ENCODE results near the gene TFEC.

Gene TFEC

DNA sequence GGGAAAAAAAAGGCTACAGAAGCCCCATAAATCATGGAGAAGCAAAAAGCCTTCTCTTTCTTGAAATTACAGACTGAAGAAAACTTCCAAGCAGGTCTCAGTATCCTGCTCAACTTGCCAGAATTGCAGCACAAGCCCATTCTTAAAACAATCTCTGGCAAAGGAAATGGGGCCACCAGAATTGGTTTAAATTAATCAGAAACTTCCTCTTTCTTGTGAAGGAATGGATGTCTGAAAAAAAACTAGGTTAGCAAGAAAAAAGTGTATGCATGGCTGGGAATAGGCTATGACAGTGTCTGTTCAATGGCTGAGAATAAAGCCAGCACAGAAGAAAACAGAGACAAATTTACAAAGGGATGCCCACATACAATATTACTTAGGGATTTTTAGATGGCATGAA, 59.1 kb downstream of the TFEC start:
- Histone ChIP-seq H3K27ac (ENCODE audit: low read depth, low read length) (no peak overlapping the region), H2BK120ac (ENCODE audit: low read depth, low read length) (no peak overlapping the region), H3K4me1 (ENCODE audit: control insufficient read depth, low read depth, low read length) (no peaks in the 10 kb centered on the region), H4K8ac (ENCODE audit: low read depth, low read length) (no peak overlapping the region), H3K18ac (ENCODE audit: low read length) (no peak overlapping the region), H3K4ac (ENCODE audit: low read depth, low read length) (no peak overlapping the region), H2BK15ac (replicated peaks; ENCODE audit: low read depth) (no peak overlapping the region), H3K79me2 (ENCODE audit: control insufficient read depth, insufficient read depth, low read length) (no peaks in the 10 kb centered on the region), H2BK5ac (ENCODE audit: low read length) (no peak overlapping the region), H2AK5ac (ENCODE audit: low read length) (no peak overlapping the region), H3K56ac (ENCODE audit: low read length) (no peak overlapping the region), H3K23ac (ENCODE audit: low read length) (no peak overlapping the region), H4K5ac (ENCODE audit: low read length) (no peak overlapping the region), H3K4me2 (ENCODE audit: low read length) (no peak overlapping the region), H3K4me3 (ENCODE audit: low read length) (no peak overlapping the region), H3K27me3 (ENCODE audit: insufficient read depth, low read length, poor library complexity) (no peaks in the 10 kb centered on the region), H3K36me3 (ENCODE audit: control insufficient read depth, insufficient read depth, low read length) (no peaks in the 10 kb centered on the region), H3K79me1 (ENCODE audit: low read length) (no peaks in the 10 kb centered on the region), H3K9ac (ENCODE audit: low read length) (no peak overlapping the region)
- no peak for DNase-seq

DNA sequence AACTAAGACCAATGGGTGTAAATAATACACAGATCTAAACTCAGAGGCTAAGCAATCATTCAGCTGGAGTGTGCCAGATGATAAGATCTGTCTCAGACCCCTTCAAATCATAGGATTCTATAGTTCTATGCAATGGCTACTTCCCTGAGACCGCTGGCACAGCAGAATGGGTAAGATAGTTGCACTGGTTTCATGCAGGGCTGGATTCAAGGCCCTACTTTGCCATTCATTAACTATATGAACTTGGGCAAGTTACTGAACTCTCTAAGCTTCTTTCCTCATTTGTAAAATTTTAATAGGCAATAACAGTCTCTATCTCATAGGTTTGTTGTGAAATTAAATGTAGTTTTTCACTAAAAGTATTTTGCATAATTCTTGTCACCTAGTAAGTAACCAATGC, 62.0 kb downstream of the TFEC start:
- Histone ChIP-seq H3K4me2 (ENCODE audit: low read length) (no peak overlapping the region), H3K4ac (ENCODE audit: low read depth, low read length) (no peak overlapping the region), H3K27ac (ENCODE audit: low read depth, low read length) (no peak overlapping the region), H3K79me1 (ENCODE audit: low read length) (no peaks in the 10 kb centered on the region), H3K23ac (ENCODE audit: low read length) (no peak overlapping the region), H3K9ac (ENCODE audit: low read length) (no peak overlapping the region), H3K79me2 (ENCODE audit: control insufficient read depth, insufficient read depth, low read length) (no peaks in the 10 kb centered on the region), H3K56ac (ENCODE audit: low read length) (no peak overlapping the region), H3K4me1 (ENCODE audit: control insufficient read depth, low read depth, low read length) (no peaks in the 10 kb centered on the region), H2BK5ac (ENCODE audit: low read length) (no peak overlapping the region), H3K4me3 (ENCODE audit: low read length) (no peak overlapping the region), H3K36me3 (ENCODE audit: control insufficient read depth, insufficient read depth, low read length) (no peaks in the 10 kb centered on the region), H2AK5ac (ENCODE audit: low read length) (no peak overlapping the region), H3K18ac (ENCODE audit: low read length) (no peak overlapping the region), H2BK120ac (ENCODE audit: low read depth, low read length) (no peak overlapping the region), H4K5ac (ENCODE audit: low read length) (no peak overlapping the region), H2BK15ac (replicated peaks; ENCODE audit: low read depth) (no peak overlapping the region), H4K8ac (ENCODE audit: low read depth, low read length) (no peak overlapping the region), H3K27me3 (ENCODE audit: insufficient read depth, low read length, poor library complexity) (no peaks in the 10 kb centered on the region)
- WGBS (ENCODE audit: extremely low coverage, insufficient coverage, low lambda C conversion rate): no CpG with 5 or more reads among the region's 1 CpG
- no peak for DNase-seq

DNA sequence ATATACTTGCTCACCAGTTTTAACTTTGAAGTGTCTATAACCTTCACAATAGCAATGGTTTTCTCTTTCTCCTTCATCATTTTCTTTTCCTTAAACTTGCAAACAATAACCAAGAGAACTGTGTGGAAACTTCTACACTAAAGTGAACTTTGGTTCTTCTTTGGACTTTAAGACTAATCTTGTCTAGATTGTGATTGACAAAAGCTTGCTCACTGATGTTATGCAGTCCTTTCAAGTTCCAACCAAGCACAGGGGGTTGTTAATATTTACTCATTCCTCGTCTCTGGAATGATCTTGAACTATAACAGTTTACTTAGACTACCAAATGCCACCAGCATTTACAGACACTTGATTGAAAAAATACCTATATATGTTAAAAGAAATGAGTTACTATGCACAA, 62.4 kb downstream of the TFEC start:
- H3K18ac ChIP-seq (ENCODE audit: low read length): no peak overlapping the region
- H3K4ac ChIP-seq (ENCODE audit: low read depth, low read length): no peak overlapping the region
- no peak overlapping the region for H2BK120ac ChIP-seq (ENCODE audit: low read depth, low read length)
- no CpG with 5 or more reads among the region's 1 CpG for whole genome bisulfite sequencing (ENCODE audit: extremely low coverage, insufficient coverage, low lambda C conversion rate)
- no peak overlapping the region for H3K23ac ChIP-seq (ENCODE audit: low read length)
- no peak overlapping the region for H3K4me3 ChIP-seq (ENCODE audit: low read length)
- no peak for DNase-seq
- H3K4me2 ChIP-seq (ENCODE audit: low read length): no peak overlapping the region
- H4K8ac ChIP-seq (ENCODE audit: low read depth, low read length): no peak overlapping the region
- H3K79me2 ChIP-seq (ENCODE audit: control insufficient read depth, insufficient read depth, low read length): no peaks in the 10 kb centered on the region
- H3K79me1 ChIP-seq (ENCODE audit: low read length): no peaks in the 10 kb centered on the region
- no peak overlapping the region for H4K5ac ChIP-seq (ENCODE audit: low read length)
- no peaks in the 10 kb centered on the region for H3K27me3 ChIP-seq (ENCODE audit: insufficient read depth, low read length, poor library complexity)
- H3K27ac ChIP-seq (ENCODE audit: low read depth, low read length): no peak overlapping the region
- no peak overlapping the region for H3K9ac ChIP-seq (ENCODE audit: low read length)
- H2BK5ac ChIP-seq (ENCODE audit: low read length): no peak overlapping the region
- no peak overlapping the region for H2AK5ac ChIP-seq (ENCODE audit: low read length)
- H2BK15ac ChIP-seq (replicated peaks; ENCODE audit: low read depth): no peak overlapping the region
- H3K56ac ChIP-seq (ENCODE audit: low read length): no peak overlapping the region
- no peaks in the 10 kb centered on the region for H3K4me1 ChIP-seq (ENCODE audit: control insufficient read depth, low read depth, low read length)
- H3K36me3 ChIP-seq (ENCODE audit: control insufficient read depth, insufficient read depth, low read length): no peaks in the 10 kb centered on the region

GRCh38 chr7:115965796-115966475, 64.6 kb downstream of the TFEC start:
- no peak overlapping the region for H3K4me3 ChIP-seq (ENCODE audit: low read length)
- H3K23ac ChIP-seq (ENCODE audit: low read length): no peak overlapping the region
- H2BK5ac ChIP-seq (ENCODE audit: low read length): no peak overlapping the region
- H3K4me1 ChIP-seq (ENCODE audit: control insufficient read depth, low read depth, low read length): no peaks in the 10 kb centered on the region
- H3K9ac ChIP-seq (ENCODE audit: low read length): no peak overlapping the region
- H3K4me2 ChIP-seq (ENCODE audit: low read length): no peak overlapping the region
- no peak overlapping the region for H3K56ac ChIP-seq (ENCODE audit: low read length)
- no peak overlapping the region for H3K27ac ChIP-seq (ENCODE audit: low read depth, low read length)
- H3K79me2 ChIP-seq (ENCODE audit: control insufficient read depth, insufficient read depth, low read length): no peaks in the 10 kb centered on the region
- WGBS (ENCODE audit: extremely low coverage, insufficient coverage, low lambda C conversion rate): no CpG with 5 or more reads among the region's 5 CpGs
- no peak for DNase-seq
- no peaks in the 10 kb centered on the region for H3K27me3 ChIP-seq (ENCODE audit: insufficient read depth, low read length, poor library complexity)
- no peak overlapping the region for H3K4ac ChIP-seq (ENCODE audit: low read depth, low read length)
- H2AK5ac ChIP-seq (ENCODE audit: low read length): no peak overlapping the region
- H2BK120ac ChIP-seq (ENCODE audit: low read depth, low read length): no peak overlapping the region
- no peak overlapping the region for H3K18ac ChIP-seq (ENCODE audit: low read length)
- no peak overlapping the region for H4K8ac ChIP-seq (ENCODE audit: low read depth, low read length)
- no peaks in the 10 kb centered on the region for H3K36me3 ChIP-seq (ENCODE audit: control insufficient read depth, insufficient read depth, low read length)
- H4K5ac ChIP-seq (ENCODE audit: low read length): no peak overlapping the region
- no peak overlapping the region for H2BK15ac ChIP-seq (replicated peaks; ENCODE audit: low read depth)
- H3K79me1 ChIP-seq (ENCODE audit: low read length): no peaks in the 10 kb centered on the region

- no peak overlapping the region for H3K4ac ChIP-seq (ENCODE audit: low read depth, low read length)
- no peak for DNase-seq
- no CpG with 5 or more reads among the region's 1 CpG for WGBS (ENCODE audit: extremely low coverage, insufficient coverage, low lambda C conversion rate)
These were observed 65.3 kb downstream of the TFEC start for GRCh38 chr7:115965236-115965635.

DNA sequence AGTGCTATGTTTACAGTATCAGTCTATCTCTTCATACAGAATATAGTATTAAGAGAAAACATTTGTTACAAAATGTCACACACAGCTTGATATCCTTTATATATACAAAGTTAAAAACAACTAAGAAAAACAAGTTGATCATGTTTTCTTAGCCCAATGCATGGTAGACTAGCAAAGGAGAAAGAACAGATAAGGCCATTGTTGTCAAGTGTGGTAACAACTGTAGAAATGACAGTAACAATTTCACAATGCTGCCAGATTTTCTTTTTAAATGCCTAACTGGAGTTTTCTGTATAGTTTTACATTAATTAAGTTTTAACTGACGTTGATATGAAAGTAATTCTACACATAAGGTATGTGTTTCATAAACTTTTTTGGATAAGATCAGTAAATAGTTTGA, 65.8 kb downstream of the TFEC start:
- H3K4me1 ChIP-seq (ENCODE audit: control insufficient read depth, low read depth, low read length): no peaks in the 10 kb centered on the region
- no peak overlapping the region for H2BK120ac ChIP-seq (ENCODE audit: low read depth, low read length)
- no peak overlapping the region for H2BK5ac ChIP-seq (ENCODE audit: low read length)
- H3K23ac ChIP-seq (ENCODE audit: low read length): no peak overlapping the region
- no peaks in the 10 kb centered on the region for H3K79me1 ChIP-seq (ENCODE audit: low read length)
- H3K4me2 ChIP-seq (ENCODE audit: low read length): no peak overlapping the region
- H3K9ac ChIP-seq (ENCODE audit: low read length): no peak overlapping the region
- H3K4ac ChIP-seq (ENCODE audit: low read depth, low read length): no peak overlapping the region
- H2AK5ac ChIP-seq (ENCODE audit: low read length): no peak overlapping the region
- H3K36me3 ChIP-seq (ENCODE audit: control insufficient read depth, insufficient read depth, low read length): no peaks in the 10 kb centered on the region
- no peak overlapping the region for H3K56ac ChIP-seq (ENCODE audit: low read length)
- no peak overlapping the region for H3K27ac ChIP-seq (ENCODE audit: low read depth, low read length)
- DNase-seq: no peak
- no CpG with 5 or more reads among the region's 1 CpG for WGBS (ENCODE audit: extremely low coverage, insufficient coverage, low lambda C conversion rate)
- H4K5ac ChIP-seq (ENCODE audit: low read length): no peak overlapping the region
- no peak overlapping the region for H3K4me3 ChIP-seq (ENCODE audit: low read length)
- no peak overlapping the region for H2BK15ac ChIP-seq (replicated peaks; ENCODE audit: low read depth)
- H3K79me2 ChIP-seq (ENCODE audit: control insufficient read depth, insufficient read depth, low read length): no peaks in the 10 kb centered on the region
- no peak overlapping the region for H3K18ac ChIP-seq (ENCODE audit: low read length)
- no peak overlapping the region for H4K8ac ChIP-seq (ENCODE audit: low read depth, low read length)
- H3K27me3 ChIP-seq (ENCODE audit: insufficient read depth, low read length, poor library complexity): no peaks in the 10 kb centered on the region

More at GRCh38 chr7:115965236-115965635, 65.3 kb downstream of the TFEC start:
- H3K4me3 ChIP-seq (ENCODE audit: low read length): no peak overlapping the region
- no peak overlapping the region for H2BK120ac ChIP-seq (ENCODE audit: low read depth, low read length)
- H3K36me3 ChIP-seq (ENCODE audit: control insufficient read depth, insufficient read depth, low read length): no peaks in the 10 kb centered on the region
- H3K4me2 ChIP-seq (ENCODE audit: low read length): no peak overlapping the region
- H4K8ac ChIP-seq (ENCODE audit: low read depth, low read length): no peak overlapping the region
- H2AK5ac ChIP-seq (ENCODE audit: low read length): no peak overlapping the region
- H3K27me3 ChIP-seq (ENCODE audit: insufficient read depth, low read length, poor library complexity): no peaks in the 10 kb centered on the region
- H3K18ac ChIP-seq (ENCODE audit: low read length): no peak overlapping the region
- H3K56ac ChIP-seq (ENCODE audit: low read length): no peak overlapping the region
- no peaks in the 10 kb centered on the region for H3K4me1 ChIP-seq (ENCODE audit: control insufficient read depth, low read depth, low read length)
- no peak overlapping the region for H3K9ac ChIP-seq (ENCODE audit: low read length)
- H2BK15ac ChIP-seq (replicated peaks; ENCODE audit: low read depth): no peak overlapping the region
- no peaks in the 10 kb centered on the region for H3K79me1 ChIP-seq (ENCODE audit: low read length)
- H3K23ac ChIP-seq (ENCODE audit: low read length): no peak overlapping the region
- no peak overlapping the region for H2BK5ac ChIP-seq (ENCODE audit: low read length)
- H3K27ac ChIP-seq (ENCODE audit: low read depth, low read length): no peak overlapping the region
- no peaks in the 10 kb centered on the region for H3K79me2 ChIP-seq (ENCODE audit: control insufficient read depth, insufficient read depth, low read length)
- no peak overlapping the region for H4K5ac ChIP-seq (ENCODE audit: low read length)
